Stomach (tissue), 4 donors: Measurements from ENCODE around the gene AMBP.

Experiments used
- CTCF ChIP-seq, 7 experiments: fragments of 450-650 bp in 4 of 7; fragments of 200-600 bp in 3 of 7; sonication (generic) in 3 of 7; IDR thresholded peaks; one replicate each; pipeline ENCODE4 v1.5.1; 2016 to 2019; ENCODE audit warnings: antibody characterized with exemption in 7 of 7, control low read depth in 2 of 7, mild to moderate bottlenecking in 1 of 7
- EP300 ChIP-seq: sonication (generic); formaldehyde crosslinking; IDR thresholded peaks from one replicate; pipeline ENCODE4 v1.6.1; 2017; ENCODE audit warnings: antibody characterized with exemption
- POLR2A ChIP-seq, 4 donors: fragments of 450-650 bp; IDR thresholded peaks; one replicate each; pipeline ENCODE4 v1.6.1; 2016; ENCODE audit warnings: antibody characterized with exemption in 4 of 4, control low read depth in 2 of 4, mild to moderate bottlenecking in 1 of 4, moderate library complexity in 1 of 4
- POLR2AphosphoS5 ChIP-seq, 3 donors: sonication (generic); formaldehyde crosslinking; IDR thresholded peaks; one replicate each; pipeline ENCODE4 v1.6.1; 2016; ENCODE audit warnings: antibody characterized with exemption in 3 of 3

- TF ChIP-seq POLR2AphosphoS5 (IDR thresholded peaks at IDR 0.05), result no peak
- no peak for TF ChIP-seq CTCF (IDR thresholded peaks at IDR 0.05)
- TF ChIP-seq POLR2A (IDR thresholded peaks at IDR 0.05), result no peak
- TF ChIP-seq EP300, result no peak
These were observed 56.5 kb downstream of the AMBP start for GRCh38 chr9:114021578-114021977.
